ENCODE results near the gene PLA2G4C.

The PLA2G4C gene

GRCh38 chr19:48051335-48052033, 59.1 kb downstream of the PLA2G4C start:
- WGBS (ENCODE audit: extremely low coverage, insufficient coverage, low lambda C conversion rate): no CpG with 5 or more reads among the region's 10 CpGs
- Histone ChIP-seq H3K4me1 (ENCODE audit: control insufficient read depth, low read depth, low read length) (no peaks in the 10 kb centered on the region), H2AK5ac (ENCODE audit: low read length) (no peak overlapping the region), H2BK15ac (replicated peaks; ENCODE audit: low read depth) (no peak overlapping the region), H3K18ac (ENCODE audit: low read length) (no peak overlapping the region), H3K9ac (ENCODE audit: low read length) (no peak overlapping the region), H3K4me3 (ENCODE audit: low read length) (no peak overlapping the region), H3K4ac (ENCODE audit: low read depth, low read length) (no peak overlapping the region), H2BK5ac (ENCODE audit: low read length) (no peak overlapping the region), H3K23ac (ENCODE audit: low read length) (no peak overlapping the region), H4K8ac (ENCODE audit: low read depth, low read length) (no peak overlapping the region), H3K27me3 (ENCODE audit: insufficient read depth, low read length, poor library complexity) (no peaks in the 10 kb centered on the region), H3K79me1 (ENCODE audit: low read length) (no peaks in the 10 kb centered on the region), H3K4me2 (ENCODE audit: low read length) (no peak overlapping the region), H3K56ac (ENCODE audit: low read length) (no peak overlapping the region), H2BK120ac (ENCODE audit: low read depth, low read length) (no peak overlapping the region), H3K36me3 (ENCODE audit: control insufficient read depth, insufficient read depth, low read length) (no peaks in the 10 kb centered on the region), H3K79me2 (ENCODE audit: control insufficient read depth, insufficient read depth, low read length) (no peaks in the 10 kb centered on the region), H4K5ac (ENCODE audit: low read length) (no peak overlapping the region), H3K27ac (ENCODE audit: low read depth, low read length) (no peak overlapping the region)
- DNase-seq: no peak

GRCh38 chr19:48044561-48044960, 66.1 kb downstream of the PLA2G4C start:
- Histone ChIP-seq H3K79me2 (ENCODE audit: control insufficient read depth, insufficient read depth, low read length) (no peaks in the 10 kb centered on the region), H3K18ac (ENCODE audit: low read length) (no peak overlapping the region), H2BK120ac (ENCODE audit: low read depth, low read length) (no peak overlapping the region), H3K23ac (ENCODE audit: low read length) (no peak overlapping the region), H2BK15ac (replicated peaks; ENCODE audit: low read depth) (no peak overlapping the region), H3K27ac (ENCODE audit: low read depth, low read length) (no peak overlapping the region), H3K56ac (ENCODE audit: low read length) (no peak overlapping the region), H3K4ac (ENCODE audit: low read depth, low read length) (no peak overlapping the region), H4K5ac (ENCODE audit: low read length) (no peak overlapping the region), H2BK5ac (ENCODE audit: low read length) (no peak overlapping the region), H3K4me1 (ENCODE audit: control insufficient read depth, low read depth, low read length) (no peaks in the 10 kb centered on the region), H3K4me2 (ENCODE audit: low read length) (no peak overlapping the region), H3K4me3 (ENCODE audit: low read length) (no peak overlapping the region), H3K36me3 (ENCODE audit: control insufficient read depth, insufficient read depth, low read length) (no peaks in the 10 kb centered on the region), H2AK5ac (ENCODE audit: low read length) (no peak overlapping the region), H3K9ac (ENCODE audit: low read length) (no peak overlapping the region), H4K8ac (ENCODE audit: low read depth, low read length) (no peak overlapping the region), H3K79me1 (ENCODE audit: low read length) (no peaks in the 10 kb centered on the region), H3K27me3 (ENCODE audit: insufficient read depth, low read length, poor library complexity) (no peaks in the 10 kb centered on the region)
- no peak for DNase-seq
- WGBS (ENCODE audit: extremely low coverage, insufficient coverage, low lambda C conversion rate): no CpG with 5 or more reads among the region's 5 CpGs

- DNase-seq: no peak
- H3K4me3 ChIP-seq (ENCODE audit: low read length): no peak within 1 kb of the TSS
- no peak within 1 kb of the TSS for H3K18ac ChIP-seq (ENCODE audit: low read length)
- H4K5ac ChIP-seq (ENCODE audit: low read length): no peak within 1 kb of the TSS
- H3K4me2 ChIP-seq (ENCODE audit: low read length): no peak within 1 kb of the TSS
- no peak within 1 kb of the TSS for H2AK5ac ChIP-seq (ENCODE audit: low read length)
- no peak within 1 kb of the TSS for H3K56ac ChIP-seq (ENCODE audit: low read length)
- no peak within 1 kb of the TSS for H2BK120ac ChIP-seq (ENCODE audit: low read depth, low read length)
- H3K79me1 ChIP-seq (ENCODE audit: low read length): no peaks in the 10 kb centered on the region
- no peaks in the 10 kb centered on the region for H3K79me2 ChIP-seq (ENCODE audit: control insufficient read depth, insufficient read depth, low read length)
- WGBS (ENCODE audit: extremely low coverage, insufficient coverage, low lambda C conversion rate): no CpG with 5 or more reads among the region's 10 CpGs
- no peak within 1 kb of the TSS for H3K9ac ChIP-seq (ENCODE audit: low read length)
- no peak within 1 kb of the TSS for H3K23ac ChIP-seq (ENCODE audit: low read length)
- H2BK15ac ChIP-seq (replicated peaks; ENCODE audit: low read depth): no peak within 1 kb of the TSS
- H3K4ac ChIP-seq (ENCODE audit: low read depth, low read length): no peak within 1 kb of the TSS
- H2BK5ac ChIP-seq (ENCODE audit: low read length): no peak within 1 kb of the TSS
- no peak within 1 kb of the TSS for H4K8ac ChIP-seq (ENCODE audit: low read depth, low read length)
- no peak within 1 kb of the TSS for H3K27ac ChIP-seq (ENCODE audit: low read depth, low read length)
- no peaks in the 10 kb centered on the region for H3K4me1 ChIP-seq (ENCODE audit: control insufficient read depth, low read depth, low read length)
- H3K27me3 ChIP-seq (ENCODE audit: insufficient read depth, low read length, poor library complexity): no peaks in the 10 kb centered on the region
- no peaks in the 10 kb centered on the region for H3K36me3 ChIP-seq (ENCODE audit: control insufficient read depth, insufficient read depth, low read length)
Observed at GRCh38 chr19:48043675-48044258, 66.8 kb downstream of the PLA2G4C start, which contains the start of gene CABP5. TSS of gene CABP5 (minus strand) at chr19:48044079. CDS start at chr19:48043922, 157 bp downstream.

- Histone ChIP-seq H2BK120ac (ENCODE audit: low read depth, low read length) (no peak overlapping the region), H3K79me2 (ENCODE audit: control insufficient read depth, insufficient read depth, low read length) (no peaks in the 10 kb centered on the region), H4K5ac (ENCODE audit: low read length) (no peak overlapping the region), H3K36me3 (ENCODE audit: control insufficient read depth, insufficient read depth, low read length) (no peaks in the 10 kb centered on the region), H2BK5ac (ENCODE audit: low read length) (no peak overlapping the region), H3K4me1 (ENCODE audit: control insufficient read depth, low read depth, low read length) (no peaks in the 10 kb centered on the region), H3K79me1 (ENCODE audit: low read length) (no peaks in the 10 kb centered on the region), H3K56ac (ENCODE audit: low read length) (no peak overlapping the region), H3K9ac (ENCODE audit: low read length) (no peak overlapping the region), H2BK15ac (replicated peaks; ENCODE audit: low read depth) (no peak overlapping the region), H2AK5ac (ENCODE audit: low read length) (no peak overlapping the region), H3K4ac (ENCODE audit: low read depth, low read length) (no peak overlapping the region), H4K8ac (ENCODE audit: low read depth, low read length) (no peak overlapping the region), H3K27ac (ENCODE audit: low read depth, low read length) (no peak overlapping the region), H3K4me2 (ENCODE audit: low read length) (no peak overlapping the region), H3K27me3 (ENCODE audit: insufficient read depth, low read length, poor library complexity) (no peaks in the 10 kb centered on the region), H3K4me3 (ENCODE audit: low read length) (no peak overlapping the region), H3K23ac (ENCODE audit: low read length) (no peak overlapping the region), H3K18ac (ENCODE audit: low read length) (no peak overlapping the region)
- WGBS (ENCODE audit: extremely low coverage, insufficient coverage, low lambda C conversion rate): no CpG with 5 or more reads among the region's 2 CpGs
- DNase-seq: no peak
Observed at GRCh38 chr19:48041877-48042580, 68.6 kb downstream of the PLA2G4C start.

- no peaks in the 10 kb centered on the region for H3K79me2 ChIP-seq (ENCODE audit: control insufficient read depth, insufficient read depth, low read length)
- no peak overlapping the region for H2AK5ac ChIP-seq (ENCODE audit: low read length)
- no peak overlapping the region for H2BK5ac ChIP-seq (ENCODE audit: low read length)
- H4K5ac ChIP-seq (ENCODE audit: low read length): no peak overlapping the region
- WGBS (ENCODE audit: extremely low coverage, insufficient coverage, low lambda C conversion rate): no CpG with 5 or more reads among the region's 2 CpGs
- no peak overlapping the region for H3K9ac ChIP-seq (ENCODE audit: low read length)
- no peak overlapping the region for H3K4me2 ChIP-seq (ENCODE audit: low read length)
- no peak overlapping the region for H3K23ac ChIP-seq (ENCODE audit: low read length)
- no peak overlapping the region for H3K18ac ChIP-seq (ENCODE audit: low read length)
- no peak overlapping the region for H3K4me3 ChIP-seq (ENCODE audit: low read length)
- H3K4me1 ChIP-seq (ENCODE audit: control insufficient read depth, low read depth, low read length): no peaks in the 10 kb centered on the region
- H3K36me3 ChIP-seq (ENCODE audit: control insufficient read depth, insufficient read depth, low read length): no peaks in the 10 kb centered on the region
- no peak overlapping the region for H4K8ac ChIP-seq (ENCODE audit: low read depth, low read length)
- H3K27ac ChIP-seq (ENCODE audit: low read depth, low read length): no peak overlapping the region
- H3K4ac ChIP-seq (ENCODE audit: low read depth, low read length): no peak overlapping the region
- no peaks in the 10 kb centered on the region for H3K27me3 ChIP-seq (ENCODE audit: insufficient read depth, low read length, poor library complexity)
- no peak overlapping the region for H2BK15ac ChIP-seq (replicated peaks; ENCODE audit: low read depth)
- no peaks in the 10 kb centered on the region for H3K79me1 ChIP-seq (ENCODE audit: low read length)
- no peak overlapping the region for H3K56ac ChIP-seq (ENCODE audit: low read length)
- no peak for DNase-seq
- no peak overlapping the region for H2BK120ac ChIP-seq (ENCODE audit: low read depth, low read length)
Observed at GRCh38 chr19:48036765-48037164, 73.9 kb downstream of the PLA2G4C start.

All from mesendoderm (in vitro differentiated cells).